CD1c-positive myeloid dendritic cell (primary cell): ENCODE measurements around the gene NHLRC3.
A peak's percentile ranks its signal among the peaks of the same experiment; 100 is the strongest.
"Not testable (repeated sequence)": the region's sequence is repeated elsewhere in the genome, so short reads cannot be mapped to it uniquely, and the experiment has no call there.

Experiments used
- DNase-seq: peaks from one replicate; pipeline ENCODE4 v3.0.0-alpha.2; 2016; ENCODE audit errors: extremely low spot score

Gene NHLRC3, protein sequence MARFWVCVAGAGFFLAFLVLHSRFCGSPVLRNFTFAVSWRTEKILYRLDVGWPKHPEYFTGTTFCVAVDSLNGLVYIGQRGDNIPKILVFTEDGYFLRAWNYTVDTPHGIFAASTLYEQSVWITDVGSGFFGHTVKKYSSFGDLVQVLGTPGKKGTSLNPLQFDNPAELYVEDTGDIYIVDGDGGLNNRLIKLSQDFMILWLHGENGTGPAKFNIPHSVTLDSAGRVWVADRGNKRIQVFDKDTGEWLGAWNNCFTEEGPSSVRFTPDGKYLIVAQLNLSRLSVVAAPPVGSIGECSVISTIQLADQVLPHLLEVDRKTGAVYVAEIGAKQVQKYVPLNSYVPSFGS

DNA sequence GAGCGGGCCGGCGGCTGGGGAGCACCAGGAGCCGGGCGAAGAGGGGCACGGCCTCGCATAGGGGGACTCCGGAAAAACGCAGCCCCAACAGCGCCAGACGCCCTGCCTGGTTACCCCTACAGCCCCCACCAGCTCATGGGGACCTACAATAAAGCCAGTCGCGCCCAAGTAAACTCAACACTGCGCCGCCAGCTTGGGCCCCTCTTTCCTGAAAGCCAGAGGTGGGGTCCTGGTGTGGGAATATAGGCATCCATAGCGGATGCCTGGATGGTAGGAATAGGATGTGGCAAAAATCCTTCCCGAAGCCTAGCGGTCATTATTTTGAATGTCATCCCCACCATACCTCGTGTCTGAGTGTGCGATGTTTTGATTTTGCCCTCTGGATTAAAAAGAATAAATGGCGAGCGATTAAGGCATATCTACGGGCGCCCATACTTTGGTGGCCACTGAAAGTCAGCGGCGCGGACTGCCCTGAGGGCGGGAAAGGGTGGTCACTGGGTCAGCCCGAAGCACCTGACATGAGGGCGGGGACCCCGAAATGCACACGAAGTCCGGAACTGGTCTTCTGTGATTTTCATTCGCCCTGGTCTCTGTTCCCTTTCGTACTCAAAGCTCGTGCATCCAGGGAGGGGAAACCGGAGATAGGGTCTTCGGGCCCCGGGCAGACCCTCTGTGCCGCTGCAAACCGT lies at the start of gene NHLRC3, which contains the start of gene PROSER1:
Gene NHLRC3 (plus strand): TSS at position 577 of the 689 bp plus-strand sequence. CDS start 184 bp downstream, outside the sequence.
Gene PROSER1 (minus strand): TSS at position 210 of the 689 bp plus-strand sequence. CDS start 847 bp downstream, outside the sequence.
- DNase-seq, result peak; percentile 89

DNA sequence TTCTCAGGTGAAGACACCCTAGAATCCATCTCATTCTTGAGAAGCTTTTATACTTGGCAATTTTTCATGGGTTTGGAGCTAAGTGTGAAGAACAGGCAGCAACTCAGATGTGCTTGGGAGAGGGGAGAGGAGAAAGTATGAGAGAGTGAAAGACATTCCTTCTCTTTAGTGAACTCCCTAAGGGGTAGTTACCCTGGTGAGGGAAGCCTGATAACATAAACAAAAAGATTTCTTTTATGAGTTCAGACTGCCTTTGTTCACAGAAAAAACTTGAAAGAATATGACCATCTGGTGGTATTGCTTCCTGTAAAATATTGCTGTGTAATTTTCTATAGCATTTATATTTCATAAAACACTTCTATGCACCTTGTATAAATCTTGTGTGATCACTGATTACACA lies 47.6 kb upstream of the NHLRC3 start, which contains the start of gene STOML3:
Gene STOML3 (minus strand): TSS at position 139 of the 400 bp plus-strand sequence. CDS start 110 bp downstream, at position 29.
- DNase-seq, result no peak

DNA sequence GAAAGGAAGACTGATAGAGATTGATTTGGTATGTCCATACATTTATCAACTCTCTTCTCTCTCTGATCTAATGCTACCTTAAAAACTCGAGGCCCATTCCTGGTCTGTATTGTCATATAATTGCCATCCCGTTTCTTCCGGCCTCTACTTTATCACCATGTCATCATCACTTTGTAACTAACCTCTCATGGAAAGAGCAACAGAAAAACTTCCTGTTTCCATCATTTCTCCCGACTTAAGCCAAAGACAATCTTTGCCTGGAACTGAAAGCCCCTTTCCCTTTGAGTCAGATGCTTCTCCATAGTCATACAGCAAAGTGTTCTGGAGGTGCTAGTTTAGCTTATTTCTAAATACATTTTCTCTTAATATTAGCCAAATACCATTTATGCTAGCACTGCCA lies 44.9 kb upstream of the NHLRC3 start:
- no peak for DNase-seq

DNA sequence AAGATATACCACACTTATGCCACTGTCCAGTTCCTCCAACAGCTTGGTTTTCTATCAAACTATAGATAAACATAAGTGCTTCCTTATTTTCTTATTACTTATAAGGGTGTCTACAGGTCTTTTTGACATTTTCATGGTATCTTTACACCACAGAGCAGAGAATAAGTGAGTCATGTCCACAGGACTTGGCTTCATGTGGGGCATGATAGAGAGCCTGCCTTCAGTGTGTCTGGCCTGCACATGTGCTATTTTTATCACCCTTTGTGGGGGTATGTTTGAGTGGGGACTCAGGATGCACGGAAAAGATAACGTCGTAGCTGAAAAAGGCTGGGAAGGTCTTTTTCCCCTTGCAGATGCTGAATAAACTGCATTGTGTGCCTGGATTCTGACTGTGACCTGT lies 39.5 kb upstream of the NHLRC3 start:
- DNase-seq, result no peak

DNA sequence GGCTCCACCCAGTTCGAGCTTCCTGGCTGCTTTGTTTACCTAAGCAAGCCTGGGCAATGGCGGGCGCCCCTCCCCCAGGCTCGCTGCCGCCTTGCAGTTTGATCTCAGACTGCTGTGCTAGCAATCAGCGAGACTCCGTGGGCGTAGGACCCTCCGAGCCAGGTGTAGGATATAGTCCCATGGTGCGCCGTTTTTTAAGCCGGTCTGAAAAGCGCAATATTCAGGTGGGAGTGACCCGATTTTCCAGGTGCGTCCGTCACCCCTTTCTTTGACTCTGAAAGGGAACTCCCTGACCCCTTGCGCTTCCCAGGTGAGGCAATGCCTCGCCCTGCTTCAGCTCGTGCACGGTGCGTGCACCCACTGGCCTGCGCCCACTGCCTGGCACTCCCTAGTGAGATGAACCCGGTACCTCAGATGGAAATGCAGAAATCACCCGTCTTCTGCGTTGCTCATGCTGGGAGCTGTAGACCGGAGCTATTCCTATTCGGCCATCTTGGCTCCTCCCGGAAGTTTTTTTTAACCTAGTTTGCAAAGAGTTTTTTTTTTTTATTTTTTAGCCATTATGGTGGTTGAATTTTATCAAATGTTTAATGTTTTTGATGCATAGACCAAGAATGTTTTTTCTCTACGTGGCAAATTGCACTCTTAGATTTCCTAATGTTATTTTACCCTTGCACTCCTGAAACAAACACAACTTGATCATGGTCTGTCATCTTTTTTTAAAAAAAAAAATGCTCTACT lies 31.7 kb upstream of the NHLRC3 start:
- not testable (repeated sequence) for DNase-seq

DNA sequence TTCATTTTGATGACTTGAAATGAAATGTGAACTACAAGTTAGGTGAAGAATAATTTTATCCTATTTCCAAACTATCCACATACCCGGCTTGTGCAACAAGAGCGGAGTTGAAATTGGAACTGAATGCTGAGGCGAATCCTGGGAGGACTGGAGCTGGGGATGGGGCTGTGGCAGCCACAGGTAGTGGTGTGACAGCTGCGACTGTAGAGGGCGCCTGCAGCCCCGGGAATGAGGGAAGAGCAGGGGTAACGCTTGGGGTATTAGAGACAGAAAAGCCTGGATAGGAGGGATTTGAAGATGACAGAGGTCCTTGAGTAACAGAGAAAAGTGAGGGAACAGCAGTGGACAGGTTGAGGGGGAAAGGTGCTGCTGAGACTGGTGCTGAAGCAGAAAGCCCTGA lies 25.6 kb upstream of the NHLRC3 start:
- no peak for DNase-seq

DNA sequence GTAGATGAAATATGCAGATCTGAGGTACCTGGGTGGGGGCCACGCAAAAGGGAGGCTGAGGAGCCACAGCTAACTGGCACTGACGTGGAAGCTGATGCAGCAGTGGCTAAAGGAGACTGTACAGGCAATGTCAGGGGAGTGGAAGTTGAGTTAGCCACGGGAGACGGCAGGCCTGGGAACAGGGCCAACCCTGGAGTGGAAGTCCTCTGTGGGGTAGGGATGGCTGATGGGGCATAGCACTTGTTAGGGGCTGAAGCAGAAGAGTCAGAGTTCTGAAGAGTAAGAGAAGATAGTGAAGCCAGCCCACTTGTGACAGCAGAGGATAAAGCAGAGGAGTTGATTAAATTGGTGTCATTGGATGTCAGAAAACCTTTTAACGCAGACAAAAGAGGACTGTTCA lies 24.8 kb upstream of the NHLRC3 start:
- no peak for DNase-seq

DNA sequence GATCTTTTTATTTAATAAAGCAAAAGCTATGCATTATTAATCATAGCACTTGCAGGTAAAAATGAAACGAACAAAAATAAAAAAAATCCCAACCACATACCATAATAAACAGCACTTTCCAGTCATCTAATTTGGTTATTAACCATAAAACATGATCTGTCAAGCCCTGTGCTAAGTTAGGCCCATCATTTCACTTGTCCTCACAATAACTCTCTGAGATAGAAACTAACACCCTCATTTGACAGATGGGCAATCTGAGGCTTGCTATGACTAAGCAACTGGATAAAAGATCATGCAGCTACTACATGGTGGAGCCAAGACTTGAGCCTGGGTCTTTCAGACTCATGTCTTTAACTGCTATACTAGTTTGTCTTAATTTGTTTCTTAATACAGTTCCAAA lies 22.2 kb upstream of the NHLRC3 start:
- DNase-seq, result no peak

DNA sequence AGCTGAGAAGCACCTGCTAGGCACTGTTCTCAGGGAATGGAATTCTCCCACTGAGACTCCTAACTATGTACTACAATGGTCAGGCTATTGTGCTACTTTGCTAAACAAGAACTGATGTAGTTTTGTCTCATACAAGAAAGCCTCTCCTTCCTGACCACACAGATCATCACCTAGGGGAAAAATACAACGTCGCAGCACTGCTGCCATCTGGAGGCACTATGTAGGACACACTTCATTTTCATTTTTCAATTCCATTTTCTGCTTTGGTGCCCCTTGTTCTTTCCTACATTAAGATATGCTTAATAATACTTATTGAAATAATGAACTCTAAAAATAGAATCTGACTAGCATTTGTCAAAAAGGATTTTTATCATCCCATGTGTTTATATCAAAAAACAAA lies 21.5 kb upstream of the NHLRC3 start:
- DNase-seq, result no peak

DNA sequence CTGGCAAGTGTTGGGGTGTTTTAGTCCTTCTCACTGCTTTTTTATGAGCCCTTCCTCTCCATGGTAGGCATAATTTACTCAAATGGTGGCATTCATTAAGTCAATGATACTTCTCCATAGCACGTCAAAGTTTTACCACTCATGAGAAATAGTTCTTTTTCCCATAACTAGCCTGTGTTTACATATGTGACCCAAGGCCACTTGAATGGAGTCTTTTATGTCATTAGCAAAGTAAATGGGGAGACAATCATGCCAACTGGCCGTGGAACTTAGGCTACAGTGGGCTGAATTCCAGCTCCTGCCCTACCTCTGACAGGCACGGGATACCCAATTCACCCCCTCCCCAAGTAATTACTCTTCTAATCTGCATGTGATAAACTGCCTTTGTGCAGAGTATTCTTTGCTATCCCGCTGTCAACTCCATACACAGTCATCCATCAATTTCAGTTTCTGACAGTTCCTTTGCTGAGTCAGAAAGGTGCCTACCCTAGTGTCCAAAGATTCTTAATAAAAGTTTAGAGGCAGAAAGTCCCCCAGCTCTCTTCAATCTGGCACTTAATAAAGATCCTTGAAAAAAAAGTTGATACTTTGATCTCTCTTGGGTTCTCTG lies 17.3 kb upstream of the NHLRC3 start:
- no peak for DNase-seq

DNA sequence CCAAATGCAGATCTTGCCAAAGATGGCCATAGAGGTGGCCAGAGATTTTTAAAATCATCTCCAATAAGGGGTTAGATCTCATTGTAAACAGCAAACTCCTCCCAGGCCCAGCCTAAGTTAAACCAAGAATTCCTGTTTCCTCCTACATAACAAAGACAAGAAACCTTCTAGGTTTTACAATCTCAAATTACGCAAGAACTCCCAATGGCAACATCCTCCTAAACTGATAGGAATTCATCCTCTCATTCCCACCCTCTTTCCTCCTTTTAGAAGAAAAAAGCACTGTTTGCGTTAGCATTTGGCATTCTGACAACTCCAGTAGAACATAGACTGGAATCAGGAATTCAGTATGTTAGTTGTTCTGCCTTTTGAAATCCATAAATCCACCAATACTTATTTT lies 14.9 kb upstream of the NHLRC3 start:
- DNase-seq, result no peak

DNA sequence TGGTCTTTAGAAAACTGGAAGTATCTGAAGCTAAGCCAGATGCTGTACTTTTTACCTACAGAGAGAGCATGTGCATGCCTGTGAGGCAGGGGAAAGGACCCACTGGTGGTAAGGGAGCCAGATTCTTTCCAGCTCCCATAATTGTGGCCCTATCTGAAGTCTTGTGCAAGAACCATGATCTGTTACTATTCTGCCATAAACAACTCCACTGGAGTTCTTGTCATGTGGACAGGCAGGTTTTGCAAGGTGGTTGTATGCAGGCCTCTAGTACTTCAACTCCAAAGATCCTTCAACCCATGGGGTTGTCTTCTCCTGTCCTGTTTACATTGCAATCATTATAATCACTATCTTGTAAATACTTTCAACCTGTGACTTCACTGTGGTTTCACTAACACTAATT lies 14.5 kb upstream of the NHLRC3 start:
- DNase-seq, result no peak

DNA sequence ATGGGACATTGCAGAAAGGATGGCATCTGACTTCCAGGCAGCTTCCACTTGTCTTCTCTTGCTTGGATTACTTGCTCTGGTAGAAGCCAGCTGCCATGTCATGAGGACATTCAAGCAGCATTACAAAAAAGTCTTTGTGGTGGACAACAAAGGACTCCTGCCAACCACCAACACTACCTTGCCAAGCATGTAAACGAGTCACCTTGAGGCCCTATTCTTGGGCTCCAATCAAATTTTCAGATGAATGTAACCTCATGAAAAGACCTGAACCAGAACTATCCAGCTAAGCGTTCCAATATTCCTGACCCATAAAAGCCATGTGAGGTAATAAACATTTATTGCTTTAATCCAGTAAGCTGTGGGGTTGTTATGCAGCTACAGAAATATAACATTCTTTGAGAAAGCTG lies 12.8 kb upstream of the NHLRC3 start:
- DNase-seq, result no peak

DNA sequence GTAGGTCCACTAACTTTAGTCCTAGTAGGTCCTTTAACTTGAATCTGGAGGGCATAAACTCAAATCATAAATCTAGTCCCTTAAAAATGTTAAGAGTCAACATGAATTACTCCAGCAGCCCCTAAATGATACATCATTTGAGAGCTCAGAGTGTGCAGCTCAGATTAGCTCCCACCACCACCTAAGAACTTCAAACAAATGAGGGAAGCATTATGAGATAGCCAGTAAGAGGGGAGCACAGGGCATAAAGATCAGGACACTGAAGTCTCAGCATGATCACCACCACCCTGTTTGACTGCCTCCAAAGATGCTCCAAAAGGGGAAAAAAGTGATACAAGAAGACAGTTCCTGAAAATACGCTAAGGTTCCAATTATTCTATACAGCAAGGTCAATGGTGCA lies 6.1 kb upstream of the NHLRC3 start:
- DNase-seq, result no peak

DNA sequence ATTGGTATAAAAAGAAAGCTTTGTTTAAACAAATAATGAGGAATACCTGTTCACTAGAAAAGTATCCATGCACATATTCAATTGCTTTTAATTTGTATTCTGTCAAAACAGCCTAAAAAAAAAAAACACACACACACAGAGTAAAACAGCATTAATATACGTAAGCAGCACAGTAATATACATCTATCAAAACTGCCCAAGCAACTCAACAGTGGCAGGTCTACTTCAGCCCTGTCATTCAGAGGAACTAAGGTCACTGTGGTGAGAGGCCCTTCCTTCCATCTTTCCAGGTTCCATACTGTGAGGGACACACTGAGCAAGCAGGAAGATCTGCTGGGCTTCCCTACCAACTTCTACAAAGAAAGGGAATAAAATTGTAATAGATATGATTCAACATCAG lies 4.2 kb upstream of the NHLRC3 start:
- DNase-seq, result no peak

DNA sequence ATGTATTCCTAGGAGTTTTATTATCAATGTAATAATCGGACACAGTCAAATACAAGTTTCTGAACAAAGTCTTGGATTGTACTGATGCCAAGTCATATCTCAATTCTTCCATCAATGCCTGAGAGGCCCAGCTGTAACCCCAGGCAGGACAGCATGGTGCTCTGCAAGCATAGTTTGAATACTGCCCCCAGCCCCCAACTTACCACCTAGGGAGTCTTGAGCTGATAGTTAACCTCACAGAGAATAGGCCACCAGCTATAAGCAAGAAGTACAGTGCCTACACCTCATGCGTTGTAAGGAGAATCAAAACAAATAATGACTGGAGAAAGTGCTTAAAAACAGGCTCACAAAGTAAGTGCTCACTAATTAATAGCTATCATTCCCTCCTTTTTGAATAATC lies 3.1 kb upstream of the NHLRC3 start:
- DNase-seq, result no peak

DNA sequence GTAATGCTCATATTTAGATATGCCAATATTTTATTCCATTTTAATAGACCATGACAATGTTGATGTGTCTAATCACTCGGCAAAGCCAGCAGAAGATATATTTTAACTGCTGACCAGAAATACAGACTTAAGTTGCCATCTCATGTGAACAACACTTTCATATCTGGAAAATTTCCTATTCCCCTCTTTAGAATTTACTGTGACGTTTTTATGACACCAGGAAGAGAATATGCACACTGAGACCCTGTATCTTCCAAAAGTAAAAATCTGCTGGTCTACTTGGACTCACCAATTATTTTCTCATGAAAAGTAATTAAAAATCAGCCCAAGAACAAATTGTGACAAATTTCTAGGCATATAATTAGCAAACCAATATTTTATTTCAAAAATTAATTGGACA lies 2.5 kb upstream of the NHLRC3 start:
- DNase-seq, result no peak

DNA sequence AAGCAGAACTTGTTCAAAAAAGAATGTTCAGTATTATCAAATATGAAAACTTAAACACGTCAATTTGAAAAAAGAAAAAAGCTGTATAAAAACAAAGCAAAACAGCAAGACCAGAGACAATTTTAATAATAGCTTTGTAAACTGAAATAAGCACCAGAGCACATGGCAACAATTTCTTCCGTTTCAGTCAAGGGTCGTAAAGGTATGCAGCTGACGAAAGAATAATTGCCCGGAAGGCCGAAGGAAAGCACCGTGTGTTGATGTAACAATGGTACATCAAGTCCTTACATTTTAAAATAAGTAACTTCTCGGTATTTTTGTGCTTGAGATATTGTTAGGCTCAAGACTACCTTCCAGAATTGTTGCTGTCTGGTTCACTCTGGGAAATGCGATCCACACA lies 2.0 kb upstream of the NHLRC3 start:
- no peak for DNase-seq

DNA sequence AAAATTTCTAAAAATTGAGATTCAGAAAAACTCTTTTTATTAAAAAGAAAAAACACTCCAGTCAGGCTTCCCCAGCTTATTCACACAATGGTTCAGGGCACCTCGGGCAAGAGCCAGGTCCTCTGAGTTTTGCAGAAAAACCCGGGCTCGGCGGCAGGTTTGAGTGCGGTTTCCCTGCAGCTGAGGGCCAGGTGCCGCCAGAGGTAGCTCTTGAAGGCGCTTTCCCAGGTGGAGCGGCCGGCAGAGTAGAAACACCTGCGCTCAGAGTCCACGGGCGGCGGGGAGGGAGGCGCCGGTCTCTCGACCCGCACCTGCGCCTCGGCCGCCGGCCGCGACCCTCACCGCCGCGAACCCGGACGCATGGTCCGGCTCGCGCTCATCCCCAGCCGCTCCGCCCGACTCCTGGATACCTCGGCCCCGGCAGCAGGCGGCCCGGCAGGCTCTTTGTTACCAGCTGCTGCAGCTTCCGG lies 811 bp upstream of the NHLRC3 start:
- DNase-seq, result no peak

DNA sequence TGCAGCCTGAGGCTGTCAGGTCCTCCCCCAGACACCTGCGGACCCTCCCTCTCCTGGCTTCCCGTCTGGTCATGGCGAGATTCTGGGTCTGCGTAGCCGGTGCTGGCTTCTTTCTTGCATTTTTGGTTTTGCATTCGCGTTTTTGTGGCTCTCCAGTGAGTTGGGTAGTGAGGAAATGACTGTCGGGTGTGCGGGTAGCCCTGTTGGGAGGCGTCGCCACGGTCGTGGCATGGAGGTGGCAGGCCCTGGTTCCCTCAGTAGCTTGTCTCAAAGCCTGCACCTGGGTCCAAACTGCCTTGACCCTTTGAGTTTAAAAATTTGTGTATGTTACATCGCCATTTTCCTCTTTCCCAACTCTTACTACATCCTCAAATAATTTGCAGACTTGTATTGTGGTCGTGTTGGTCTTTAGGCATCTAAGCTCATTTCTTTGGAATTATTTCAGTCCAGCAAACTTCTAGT lies 344 bp downstream of the NHLRC3 start:
- DNase-seq, result peak; percentile 35

DNA sequence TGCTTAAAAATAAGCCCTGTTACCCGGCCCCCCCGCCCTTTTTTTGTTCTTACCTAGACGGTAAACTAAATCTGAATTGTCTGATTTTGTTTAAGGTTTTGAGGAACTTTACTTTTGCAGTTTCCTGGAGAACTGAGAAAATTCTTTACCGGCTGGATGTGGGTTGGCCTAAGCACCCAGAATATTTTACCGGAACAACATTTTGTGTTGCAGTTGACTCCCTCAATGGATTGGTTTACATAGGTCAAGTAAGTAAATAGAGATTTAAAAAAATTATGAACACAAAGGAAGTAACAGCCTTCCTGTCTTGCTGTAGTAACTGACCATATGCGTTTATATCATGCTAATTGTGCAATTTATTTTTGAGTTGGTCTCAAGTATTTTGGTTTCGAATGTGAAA lies 785 bp downstream of the NHLRC3 start:
- peak; percentile 73 for DNase-seq

DNA sequence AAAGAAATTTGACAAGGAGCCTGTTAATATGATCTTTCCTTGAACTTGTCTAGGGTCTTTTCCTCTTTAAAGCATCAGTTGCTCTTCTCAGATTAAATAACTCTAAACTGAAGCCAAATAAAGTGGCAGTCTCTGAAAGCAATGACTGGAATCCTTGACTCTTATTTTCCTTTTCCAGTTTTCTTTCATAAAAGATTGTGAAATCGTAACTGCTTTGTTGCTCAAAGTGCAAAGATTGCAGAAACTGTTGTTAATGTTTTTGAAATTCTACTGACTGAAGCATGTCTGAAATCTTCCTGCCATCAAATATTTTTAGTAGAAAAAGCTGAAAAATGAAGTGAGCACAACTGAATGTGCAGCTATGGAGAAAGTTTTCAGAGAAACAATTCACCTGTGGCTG lies 1.9 kb downstream of the NHLRC3 start:
- peak; percentile 23 for DNase-seq
